Thyroid gland (tissue), 4 donors: ENCODE results near the gene PDE10A. TPM values are rescaled to one million over a fixed set of nuclear protein-coding genes. Genes with fewer than 3 reads are reported as not detected.
"Not testable (repeated sequence)": the region's sequence is repeated elsewhere in the genome, so short reads cannot be mapped to it uniquely, and the experiment has no call there.

Experiments
- DNase-seq, 2 donors: peaks; one replicate each; pipeline ENCODE4 v3.0.0-alpha.2; 2019
- H3K27ac ChIP-seq, 3 donors: fragments of 200-600 bp; sonication (generic); 1 replicate in 2 of 3; 2 replicates in 1 of 3; pipeline ENCODE4 v1.5.1; 2016 to 2019; ENCODE audit warnings: mild to moderate bottlenecking in 1 of 3, moderate library complexity in 1 of 3
- H3K27me3 ChIP-seq: fragments of 200-600 bp; sonication (generic); one replicate; pipeline ENCODE4 v1.5.1; 2019
- H3K36me3 ChIP-seq, 2 donors: fragments of 200-600 bp; sonication (generic); one replicate each; pipeline ENCODE4 v1.5.1; 2016 to 2019
- H3K4me1 ChIP-seq, 2 donors: fragments of 200-600 bp; sonication (generic); one replicate each; pipeline ENCODE4 v1.5.1; 2017 to 2019
- H3K4me3 ChIP-seq, 3 donors: fragments of 200-600 bp; sonication (generic); replicated peaks in 1 of 3; 1 replicate in 2 of 3; 2 replicates in 1 of 3; pipeline ENCODE4 v1.5.1; 2016; ENCODE audit warnings: mild to moderate bottlenecking in 1 of 3
- H3K9me3 ChIP-seq: fragments of 200-600 bp; sonication (generic); one replicate; pipeline ENCODE4 v1.5.1; 2017
- CTCF ChIP-seq, 6 experiments: fragments of 200-600 bp in 3 of 6; fragments of 450-650 bp in 3 of 6; sonication (generic) in 3 of 6; IDR thresholded peaks; one replicate each; pipeline ENCODE4 v1.5.1; 2016 to 2019; ENCODE audit warnings: antibody characterized with exemption in 6 of 6, mild to moderate bottlenecking in 2 of 6, inconsistent platforms in 1 of 6, moderate library complexity in 1 of 6
- POLR2A ChIP-seq, 2 donors: fragments of 450-650 bp; IDR thresholded peaks; one replicate each; pipeline ENCODE4 v1.6.1; 2017; ENCODE audit warnings: antibody characterized with exemption in 2 of 2, mild to moderate bottlenecking in 2 of 2, moderate library complexity in 1 of 2
- WGBS, 2 donors: methylation state at CpG; one replicate each; pipeline ENCODE4 v1.1.5; 2017; 5-methylcytosine and 5-hydroxymethylcytosine counted together
- intact Hi-C: fragments of 100-400 bp; cut with DNase I; formaldehyde crosslinking; loops from one replicate; pipeline ENCODE4 v1.15.1; 2023
- total RNA-seq, 4 donors: library from RNA; depleted of rRNA; stranded (reverse); fragments of >200 nt; gene quantifications; one replicate each; pipeline ENCODE4 v1.2.3, GENCODE V29; 2016

The PDE10A gene
- total RNA-seq, 4 donors from 2014 or later: 17.1 to 25.9 (median 20.7) TPM

GRCh38 chr6:165571068-165571682 lies 91.9 kb downstream of the PDE10A start:
- TF ChIP-seq CTCF (IDR thresholded peaks at IDR 0.05) (no peak), POLR2A (IDR thresholded peaks at IDR 0.05) (no peak)
- no peak for DNase-seq
- 71 to 97% methylated on average over 2 of the region's 2 CpGs for WGBS, 2 donors
- Histone ChIP-seq H3K9me3 (no peaks in the 10 kb centered on the region), H3K36me3 (no peaks in the 10 kb centered on the region), H3K27me3 (no peaks in the 10 kb centered on the region), H3K4me1 (peaks cover 42 to 46% of the 10 kb centered on the region in 2 donors), H3K27ac (peak overlapping the region in 2 of 3 donors; percentile 51 to 74), H3K4me3 (no peak overlapping the region)
- intact Hi-C loops: no loop called here

- intact Hi-C loops: no loop called here
- TF ChIP-seq POLR2A (IDR thresholded peaks at IDR 0.05): no peak
- TF ChIP-seq CTCF (IDR thresholded peaks at IDR 0.05): no peak
- 77 to 83% methylated on average over 2 of the region's 2 CpGs for WGBS, 2 donors
- no peak overlapping the region for H3K4me3 ChIP-seq
- H3K4me1 ChIP-seq: peaks cover 22 to 29% of the 10 kb centered on the region in 2 donors
- no peaks in the 10 kb centered on the region for H3K9me3 ChIP-seq
- no peaks in the 10 kb centered on the region for H3K36me3 ChIP-seq
- H3K27ac ChIP-seq: no peak overlapping the region
- no peaks in the 10 kb centered on the region for H3K27me3 ChIP-seq
- DNase-seq: no peak
Measured at GRCh38 chr6:165568326-165568725, 94.7 kb downstream of the PDE10A start.

GRCh38 chr6:165566088-165566828 lies 96.8 kb downstream of the PDE10A start:
- WGBS, 2 donors: 88 to 91% methylated on average over 5 of the region's 5 CpGs
- intact Hi-C loops: no loop called here
- no peak for TF ChIP-seq CTCF (IDR thresholded peaks at IDR 0.05)
- no peak for TF ChIP-seq POLR2A (IDR thresholded peaks at IDR 0.05)

GRCh38 chr6:165562421-165563090 lies 100.5 kb downstream of the PDE10A start:
- intact Hi-C loops: no loop called here
- WGBS, 2 donors: 83 to 85% methylated on average over 7 of the region's 7 CpGs
- TF ChIP-seq CTCF (IDR thresholded peaks at IDR 0.05) (no peak), POLR2A (IDR thresholded peaks at IDR 0.05) (no peak)
- H3K27ac ChIP-seq: no peak overlapping the region
- no peaks in the 10 kb centered on the region for H3K4me1 ChIP-seq
- no peaks in the 10 kb centered on the region for H3K9me3 ChIP-seq
- H3K4me3 ChIP-seq: no peak overlapping the region
- H3K27me3 ChIP-seq: no peaks in the 10 kb centered on the region
- H3K36me3 ChIP-seq: no peaks in the 10 kb centered on the region
- DNase-seq: no peak

More at GRCh38 chr6:165566088-165566828, 96.8 kb downstream of the PDE10A start:
- Histone ChIP-seq H3K4me3 (no peak overlapping the region), H3K27ac (no peak overlapping the region), H3K27me3 (no peaks in the 10 kb centered on the region), H3K36me3 (no peaks in the 10 kb centered on the region), H3K4me1 (peaks cover 11 to 12% of the 10 kb centered on the region in 2 donors), H3K9me3 (no peaks in the 10 kb centered on the region)
- DNase-seq: no peak

GRCh38 chr6:165559632-165560031 lies 103.4 kb downstream of the PDE10A start:
- no peaks in the 10 kb centered on the region for H3K36me3 ChIP-seq
- peaks cover 0 to 15% of the 10 kb centered on the region in 2 donors for H3K4me1 ChIP-seq
- no peaks in the 10 kb centered on the region for H3K9me3 ChIP-seq
- DNase-seq: no peak
- TF ChIP-seq CTCF (IDR thresholded peaks at IDR 0.05): no peak
- TF ChIP-seq POLR2A (IDR thresholded peaks at IDR 0.05): no peak
- H3K27ac ChIP-seq: no peak overlapping the region
- intact Hi-C loops: no loop called here
- WGBS, 2 donors: 91 to 95% methylated on average over 7 of the region's 7 CpGs
- H3K4me3 ChIP-seq: no peak overlapping the region
- no peaks in the 10 kb centered on the region for H3K27me3 ChIP-seq

- H3K27me3 ChIP-seq, H3K36me3 ChIP-seq, intact Hi-C loops, H3K9me3 ChIP-seq, H3K4me3 ChIP-seq, DNase-seq, H3K27ac ChIP-seq: not testable (repeated sequence)
- peaks cover 8 to 22% of the 10 kb centered on the region in 2 donors for H3K4me1 ChIP-seq
- WGBS, 2 donors: 92 to 97% methylated on average over 6 of the region's 6 CpGs
Measured at GRCh38 chr6:165558097-165558496, 104.9 kb downstream of the PDE10A start.
